OCI-LY1 (cell line): ENCODE data around the gene RDH5.

Experiments used
- H2AFZ ChIP-seq: fragments of 200-600 bp; sonication (generic), shearing (Covaris generic); 2 replicates; pipeline ENCODE4 v1.6.0; 2014; ENCODE audit warnings: antibody characterized with exemption, mild to moderate bottlenecking, low read length
- H3F3A ChIP-seq: fragments of 200-600 bp; sonication (generic), shearing (Covaris generic); 2 replicates; pipeline ENCODE4 v1.6.0; 2014; ENCODE audit warnings: mild to moderate bottlenecking, antibody characterized with exemption, low read length, moderate library complexity; ENCODE audit not compliant: insufficient read depth
- H3K27ac ChIP-seq: fragments of 200-600 bp; sonication (generic); 2 replicates; pipeline ENCODE4 v1.5.1; 2014; ENCODE audit warnings: low read length, mixed run types, mild to moderate bottlenecking, low read depth; ENCODE audit not compliant: poor library complexity, severe bottlenecking
- H3K27me3 ChIP-seq: fragments of 200-600 bp; sonication (generic); 2 replicates; pipeline ENCODE4 v1.6.0; 2014; ENCODE audit warnings: antibody characterized with exemption, mild to moderate bottlenecking, low read length, moderate library complexity; ENCODE audit not compliant: insufficient read depth
- H3K36me3 ChIP-seq: fragments of 200-600 bp; sonication (generic); 2 replicates; pipeline ENCODE4 v1.6.1; 2014; ENCODE audit warnings: mild to moderate bottlenecking, antibody characterized with exemption, low read length, moderate library complexity, mixed read lengths; ENCODE audit not compliant: insufficient read depth
- H3K4me1 ChIP-seq: fragments of 200-600 bp; sonication (generic); 2 replicates; pipeline ENCODE4 v1.5.1; 2014; ENCODE audit warnings: mild to moderate bottlenecking, low read length, moderate library complexity; ENCODE audit not compliant: insufficient read depth, severe bottlenecking
- H3K4me2 ChIP-seq: fragments of 200-600 bp; sonication (generic), shearing (Covaris generic); 2 replicates; pipeline ENCODE4 v1.6.1; 2014; ENCODE audit warnings: low read length
- H3K4me3 ChIP-seq: fragments of 200-600 bp; sonication (generic); 2 replicates; pipeline ENCODE4 v1.5.1; 2014; ENCODE audit warnings: low read length, low read depth, mild to moderate bottlenecking, mixed read lengths; ENCODE audit not compliant: poor library complexity, severe bottlenecking
- H3K79me2 ChIP-seq: fragments of 200-600 bp; shearing (Covaris generic); 2 replicates; pipeline ENCODE4 v1.6.1; 2016; ENCODE audit warnings: mixed run types, low read length, mixed read lengths; ENCODE audit not compliant: insufficient read depth
- H3K9ac ChIP-seq: fragments of 200-600 bp; sonication (generic), shearing (Covaris generic); 2 replicates; pipeline ENCODE4 v1.6.1; 2014; ENCODE audit warnings: mild to moderate bottlenecking, low read length, mixed read lengths
- H3K9me2 ChIP-seq: fragments of 200-600 bp; sonication (generic), shearing (Covaris generic); 2 replicates; pipeline ENCODE4 v1.6.1; 2014; ENCODE audit warnings: low read depth, mild to moderate bottlenecking, low read length, mixed read lengths
- H3K9me3 ChIP-seq: fragments of 200-600 bp; shearing (Covaris generic); 2 replicates; pipeline ENCODE4 v1.6.1; 2014; ENCODE audit warnings: low read length, mixed read lengths
- H4K20me1 ChIP-seq: fragments of 200-600 bp; sonication (generic), shearing (Covaris generic); 2 replicates; pipeline ENCODE4 v1.6.0; 2016; ENCODE audit warnings: mild to moderate bottlenecking, low read length; ENCODE audit not compliant: insufficient read depth
- CTCF ChIP-seq: fragments of 200-600 bp; sonication (generic), shearing (Covaris generic); IDR thresholded peaks from 2 replicates; pipeline ENCODE4 v1.5.1; 2017; ENCODE audit warnings: mild to moderate bottlenecking, antibody characterized with exemption, low read length, moderate library complexity, mixed read lengths
- EZH2 ChIP-seq: fragments of 200-600 bp; sonication (generic), shearing (Covaris generic); IDR thresholded peaks from 2 replicates; pipeline ENCODE4 v1.8.0; 2017; ENCODE audit warnings: borderline replicate concordance, mixed run types, mild to moderate bottlenecking, antibody characterized with exemption, low read length, moderate library complexity, mixed read lengths

RDH5 gene

GRCh38 chr12:55681142-55682077 is 38.8 kb upstream of the RDH5 start:
- H3K4me3 ChIP-seq, result no peak overlapping the region
- TF ChIP-seq CTCF (peak; percentile 29; the same call in 1 of the 2 replicates), EZH2 (no peak)

GRCh38 chr12:55682087-55682796 is 38.0 kb upstream of the RDH5 start:
- Histone ChIP-seq H3K9me3 (no peaks in the 10 kb centered on the region), H3K27ac (no peak overlapping the region), H3K79me2 (no peaks in the 10 kb centered on the region), H3K27me3 (peaks cover 12% of the 10 kb centered on the region; the same call in 1 of the 2 replicates), H3K36me3 (no peaks in the 10 kb centered on the region), H3K4me1 (no peaks in the 10 kb centered on the region), H3K4me3 (no peak overlapping the region), H3F3A (no peaks in the 10 kb centered on the region), H4K20me1 (no peaks in the 10 kb centered on the region), H2AFZ (no peak overlapping the region), H3K9me2 (no peaks in the 10 kb centered on the region), H3K4me2 (no peak overlapping the region), H3K9ac (no peak overlapping the region)
- TF ChIP-seq EZH2, result no peak
- TF ChIP-seq CTCF, result no peak

More at GRCh38 chr12:55681142-55682077, 38.8 kb upstream of the RDH5 start:
- Histone ChIP-seq H3K79me2 (no peaks in the 10 kb centered on the region), H3K27me3 (peaks cover 12% of the 10 kb centered on the region; the same call in 1 of the 2 replicates), H3K4me1 (no peaks in the 10 kb centered on the region), H3K9ac (no peak overlapping the region), H2AFZ (no peak overlapping the region), H3K9me2 (no peaks in the 10 kb centered on the region), H3K4me2 (no peak overlapping the region), H3K27ac (no peak overlapping the region), H4K20me1 (no peaks in the 10 kb centered on the region), H3K9me3 (no peaks in the 10 kb centered on the region), H3F3A (no peaks in the 10 kb centered on the region), H3K36me3 (no peaks in the 10 kb centered on the region)

GRCh38 chr12:55683676-55684075 is 36.5 kb upstream of the RDH5 start:
- no peak overlapping the region for H3K27ac ChIP-seq
- no peaks in the 10 kb centered on the region for H3K4me1 ChIP-seq
- H3K27me3 ChIP-seq, result peaks cover 16% of the 10 kb centered on the region; the same call in 1 of the 2 replicates
- H3K9ac ChIP-seq, result no peak overlapping the region
- H3K36me3 ChIP-seq, result no peaks in the 10 kb centered on the region
- H3K4me3 ChIP-seq, result no peak overlapping the region
- H3K9me2 ChIP-seq, result no peaks in the 10 kb centered on the region
- H3K9me3 ChIP-seq, result no peaks in the 10 kb centered on the region
- H3K79me2 ChIP-seq, result no peaks in the 10 kb centered on the region
- no peak for TF ChIP-seq EZH2
- no peak overlapping the region for H2AFZ ChIP-seq
- H4K20me1 ChIP-seq, result no peaks in the 10 kb centered on the region
- no peaks in the 10 kb centered on the region for H3F3A ChIP-seq
- no peak overlapping the region for H3K4me2 ChIP-seq
